ENCODE data around the gene CYGB.

GRCh38 chr17:76558198-76559095 is 20.9 kb upstream of the CYGB start:
- no peak for TF ChIP-seq EZH2 (IDR thresholded peaks at IDR 0.05)
- TF ChIP-seq POLR2AphosphoS5 (IDR thresholded peaks at IDR 0.05; ENCODE audit: borderline replicate concordance, low read depth, low read length) = no peak; the same call in 1 of the 2 replicates
- no peak for TF ChIP-seq FOXP2 (optimal IDR thresholded peaks at IDR 0.05; ENCODE audit: control extremely low read depth, extremely low read length, insufficient read depth)
